Measurements from ENCODE around the gene ATG12.
"Not testable (repeated sequence)": the region's sequence is repeated elsewhere in the genome, so short reads cannot be mapped to it uniquely, and the experiment has no call there.

Gene ATG12

GRCh38 chr5:115842089-115842935 lies 947 bp upstream of the ATG12 start:
- peak; percentile 66 for DNase-seq

DNA sequence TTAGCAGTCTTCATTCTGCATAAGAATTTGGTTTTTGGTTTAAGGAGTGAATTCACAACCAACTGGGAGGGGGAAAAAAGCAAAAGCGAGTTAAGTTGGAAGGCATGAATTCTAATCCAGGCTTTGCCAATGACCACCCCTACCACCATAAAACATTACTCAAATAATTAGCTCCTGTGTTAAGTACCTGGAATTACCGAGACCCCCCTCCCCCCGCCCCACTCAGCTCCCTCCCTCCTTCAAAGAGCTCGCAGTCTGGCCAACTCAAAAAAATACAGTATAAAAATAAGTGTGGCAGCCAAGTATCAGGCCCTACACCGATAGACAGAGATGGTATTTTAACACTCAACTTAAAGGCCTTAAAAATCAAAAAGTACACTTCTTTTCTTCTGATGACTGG lies 492 bp downstream of the ATG12 start:
- no peak for DNase-seq

GRCh38 chr5:115838885-115839518 lies 2.4 kb downstream of the ATG12 start:
- no peak for DNase-seq

DNA sequence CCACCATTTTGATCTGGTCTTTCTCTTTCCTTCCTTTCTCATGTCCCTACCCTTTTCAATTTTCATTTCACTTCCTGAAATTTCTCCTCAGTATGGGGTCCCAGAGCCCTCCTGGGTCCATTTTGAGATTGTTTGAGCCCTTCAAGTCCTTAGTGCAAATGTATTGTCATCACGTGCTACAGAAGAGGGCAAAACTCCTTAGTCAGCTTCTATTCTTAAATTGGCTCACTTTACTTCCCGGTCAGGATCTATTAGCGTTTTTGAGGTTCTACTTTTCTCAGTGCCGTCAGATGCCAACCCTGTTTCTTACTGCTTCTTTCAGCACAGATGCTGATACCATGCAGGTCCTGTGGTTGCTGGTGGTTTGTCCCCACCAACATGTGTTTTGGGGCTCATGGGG lies 5.9 kb downstream of the ATG12 start:
- no peak for DNase-seq

- DNase-seq = no peak
These were observed 10.1 kb downstream of the ATG12 start for GRCh38 chr5:115831163-115831768.

DNA sequence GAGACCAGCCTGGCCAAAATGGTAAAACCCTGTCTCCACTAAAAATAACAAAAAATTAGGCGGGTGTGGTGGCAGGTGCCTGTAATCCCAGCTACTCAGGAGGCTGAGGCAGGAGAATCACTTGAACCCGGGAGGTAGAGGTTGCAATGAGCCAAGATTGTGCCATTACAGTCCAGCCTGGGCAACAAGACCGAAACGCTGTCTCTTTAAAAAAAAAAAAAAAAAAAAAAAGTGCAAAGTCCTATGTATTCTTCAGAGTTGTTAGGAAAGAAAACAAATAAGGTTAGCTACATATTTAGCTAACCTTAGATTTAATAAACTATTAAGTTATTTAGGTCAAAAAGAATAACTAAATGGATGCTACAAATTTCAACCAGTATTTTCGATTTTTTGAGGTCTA lies 11.5 kb downstream of the ATG12 start:
- no peak for DNase-seq

DNA sequence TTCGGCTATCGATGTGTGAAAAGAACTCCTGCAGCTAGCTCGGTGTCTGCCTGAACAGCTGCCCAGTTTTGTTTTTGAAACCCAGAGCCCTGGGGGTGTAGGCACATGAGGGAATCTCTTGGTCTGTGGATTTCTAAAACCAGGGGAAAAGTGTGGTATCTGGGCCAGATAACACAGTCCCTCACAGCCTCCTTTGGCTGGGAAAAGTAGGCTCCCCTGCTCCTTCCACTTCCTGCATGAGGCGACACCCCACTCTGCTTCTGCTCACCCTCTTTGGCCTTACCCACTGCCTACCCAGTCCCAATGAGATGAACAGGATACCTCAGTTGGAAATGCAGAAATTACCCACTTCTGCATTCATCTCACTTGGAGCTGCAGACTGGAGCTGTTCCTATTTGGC lies 15.4 kb downstream of the ATG12 start:
- no peak for DNase-seq

- DNase-seq = not testable (repeated sequence)
These were observed 16.4 kb downstream of the ATG12 start for GRCh38 chr5:115824983-115825382.

GRCh38 chr5:115820846-115821245 lies 20.5 kb downstream of the ATG12 start:
- DNase-seq = no peak

GRCh38 chr5:115818821-115819220 lies 22.5 kb downstream of the ATG12 start:
- DNase-seq = no peak

GRCh38 chr5:115817386-115817785 lies 24.0 kb downstream of the ATG12 start:
- DNase-seq = no peak

GRCh38 chr5:115816226-115817081 lies 24.9 kb downstream of the ATG12 start, which contains the start of gene CDO1:
CDO1 (minus strand) TSS chr5:115816659; CDS start chr5:115816397, 262 bp downstream.
- DNase-seq = peak; percentile 65

DNA sequence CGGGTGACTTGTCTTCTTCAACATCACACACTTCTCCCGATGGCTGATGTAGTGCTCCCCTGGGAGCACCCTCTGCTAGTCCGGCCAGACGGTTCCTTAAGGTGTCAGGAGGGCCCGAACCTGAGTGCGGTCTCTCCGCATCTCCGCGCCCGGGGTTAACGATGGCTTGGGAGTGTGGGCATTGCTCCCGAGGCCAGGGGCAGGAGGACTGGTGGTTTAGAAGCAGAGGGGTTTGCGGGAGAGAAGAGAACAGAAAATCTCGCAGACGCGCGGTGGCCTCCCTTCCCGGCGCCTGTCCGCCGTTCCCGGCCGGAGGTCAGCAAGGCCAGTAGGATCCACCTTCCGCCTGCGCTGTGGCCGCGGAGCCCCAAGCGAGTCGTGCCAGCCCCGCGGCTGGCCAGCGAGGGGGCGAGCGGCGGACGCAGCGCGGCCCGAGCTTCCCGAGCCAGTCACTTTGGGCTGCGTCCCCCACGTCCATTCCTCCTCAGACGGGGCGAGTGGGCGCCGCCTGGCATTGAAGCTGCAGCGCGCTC lies 25.6 kb downstream of the ATG12 start:
- DNase-seq = peak; percentile 55

GRCh38 chr5:115815006-115815692 lies 26.2 kb downstream of the ATG12 start:
- no peak for DNase-seq

- no peak for DNase-seq
These were observed 27.6 kb downstream of the ATG12 start for GRCh38 chr5:115813719-115814118.

- DNase-seq = no peak
These were observed 29.0 kb downstream of the ATG12 start for GRCh38 chr5:115812372-115812771.

GRCh38 chr5:115811406-115811805 lies 30.0 kb downstream of the ATG12 start:
- DNase-seq = no peak

GRCh38 chr5:115810761-115811160 lies 30.6 kb downstream of the ATG12 start:
- no peak for DNase-seq

DNA sequence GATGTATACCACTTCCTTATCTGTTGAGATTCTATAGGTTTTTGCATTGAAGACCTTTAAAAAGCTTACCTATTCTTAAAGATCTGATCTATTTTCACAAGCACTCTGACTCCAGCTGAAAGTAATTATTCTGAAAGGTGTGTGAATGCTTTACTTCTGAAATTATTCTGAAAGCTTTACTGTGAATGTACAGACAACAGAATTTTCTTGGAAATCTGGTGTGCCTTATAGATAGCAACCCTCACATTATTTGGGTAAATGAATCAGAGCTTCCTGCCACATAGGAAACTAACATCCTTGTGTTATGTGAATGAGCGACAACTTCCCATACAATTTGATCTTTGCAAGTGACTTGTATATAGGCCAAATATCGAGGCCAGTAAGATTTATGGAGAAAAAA lies 31.4 kb downstream of the ATG12 start:
- no peak for DNase-seq

- not testable (repeated sequence) for DNase-seq
These were observed 33.3 kb downstream of the ATG12 start for GRCh38 chr5:115808066-115808465.

- no peak for DNase-seq
These were observed 33.7 kb downstream of the ATG12 start for GRCh38 chr5:115807654-115808052.
